Peyer's patch (tissue), 4 donors: ENCODE measurements around the gene SYNRG.

Source experiments
- CTCF ChIP-seq, 6 experiments: fragments of 450-650 bp in 4 of 6; fragments of 200-600 bp in 2 of 6; sonication (generic) in 1 of 6; IDR thresholded peaks; one replicate each; pipeline ENCODE4 v1.5.1; 2017 to 2019; ENCODE audit warnings: antibody characterized with exemption in 6 of 6, mild to moderate bottlenecking in 3 of 6, moderate library complexity in 1 of 6
- POLR2A ChIP-seq, 2 donors: fragments of 450-650 bp; IDR thresholded peaks; one replicate each; pipeline ENCODE4 v1.5.1; 2017; ENCODE audit warnings: antibody characterized with exemption in 2 of 2, mild to moderate bottlenecking in 2 of 2, moderate library complexity in 2 of 2

- TF ChIP-seq CTCF (IDR thresholded peaks at IDR 0.05), result no peak
- no peak for TF ChIP-seq POLR2A (IDR thresholded peaks at IDR 0.05)
These were observed 142.7 kb downstream of the SYNRG start for GRCh38 chr17:37466471-37466870.
